ENCODE results near the gene F13A1. TPM values are rescaled to one million over a fixed set of nuclear protein-coding genes. Genes with fewer than 3 reads are reported as not detected.

Gene F13A1
- not detected in 2 replicates for total RNA-seq (ENCODE audit: low replicate concordance)

DNA sequence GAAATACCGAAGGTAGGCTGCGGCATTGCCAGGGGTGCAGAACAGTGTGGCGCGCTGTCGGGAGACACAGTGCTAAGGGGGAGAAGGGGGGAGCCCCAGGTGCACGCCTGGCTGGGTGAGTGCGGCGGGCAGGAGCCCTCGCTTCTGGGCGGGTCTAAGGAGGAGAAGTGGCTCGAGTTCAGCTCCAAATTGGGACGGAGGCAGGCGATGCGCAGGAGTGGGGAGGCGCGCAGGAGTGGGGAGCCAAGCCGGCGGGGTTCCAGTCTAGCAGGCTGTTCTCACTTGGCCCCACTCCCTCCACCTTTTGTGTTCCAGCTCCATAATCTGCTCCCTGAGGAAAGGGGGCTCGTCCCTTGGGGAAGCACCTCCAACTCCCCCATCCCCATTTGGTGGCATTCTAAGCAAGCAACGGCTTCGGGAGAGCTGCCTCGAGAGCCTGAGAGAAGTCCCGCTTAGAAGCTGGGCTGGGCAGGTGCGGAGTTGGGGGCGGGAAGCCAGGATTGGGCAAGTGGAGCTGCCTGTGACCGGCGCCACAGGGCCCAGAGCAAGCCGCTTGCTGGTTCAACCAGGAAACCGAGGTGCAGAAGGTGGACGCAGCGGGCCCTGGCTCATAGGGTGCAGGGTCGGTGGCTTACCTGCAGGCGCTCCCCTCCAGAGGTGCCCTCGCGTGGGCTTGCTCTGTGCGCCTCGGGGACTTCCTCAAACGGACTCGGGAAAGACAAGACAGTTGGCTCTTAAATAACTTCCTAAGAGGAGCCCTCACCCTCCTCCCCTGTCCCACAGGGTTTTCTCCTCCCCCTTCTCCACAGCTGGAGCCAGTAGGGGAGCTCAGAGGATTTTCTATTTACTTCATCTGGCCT, at the start of gene F13A1:
F13A1 (minus strand) TSS at position 711 of the 860 bp plus-strand sequence. CDS start 1,998 bp downstream, outside the sequence.
- TF ChIP-seq, protein P1, sequence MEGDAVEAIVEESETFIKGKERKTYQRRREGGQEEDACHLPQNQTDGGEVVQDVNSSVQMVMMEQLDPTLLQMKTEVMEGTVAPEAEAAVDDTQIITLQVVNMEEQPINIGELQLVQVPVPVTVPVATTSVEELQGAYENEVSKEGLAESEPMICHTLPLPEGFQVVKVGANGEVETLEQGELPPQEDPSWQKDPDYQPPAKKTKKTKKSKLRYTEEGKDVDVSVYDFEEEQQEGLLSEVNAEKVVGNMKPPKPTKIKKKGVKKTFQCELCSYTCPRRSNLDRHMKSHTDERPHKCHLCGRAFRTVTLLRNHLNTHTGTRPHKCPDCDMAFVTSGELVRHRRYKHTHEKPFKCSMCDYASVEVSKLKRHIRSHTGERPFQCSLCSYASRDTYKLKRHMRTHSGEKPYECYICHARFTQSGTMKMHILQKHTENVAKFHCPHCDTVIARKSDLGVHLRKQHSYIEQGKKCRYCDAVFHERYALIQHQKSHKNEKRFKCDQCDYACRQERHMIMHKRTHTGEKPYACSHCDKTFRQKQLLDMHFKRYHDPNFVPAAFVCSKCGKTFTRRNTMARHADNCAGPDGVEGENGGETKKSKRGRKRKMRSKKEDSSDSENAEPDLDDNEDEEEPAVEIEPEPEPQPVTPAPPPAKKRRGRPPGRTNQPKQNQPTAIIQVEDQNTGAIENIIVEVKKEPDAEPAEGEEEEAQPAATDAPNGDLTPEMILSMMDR (IDR thresholded peaks at IDR 0.05; ENCODE audit: insufficient read depth, low read length) = no peak
- no peak within 1 kb of the TSS for H3K4me3 ChIP-seq (ENCODE audit: low read depth, low read length)
- no peak for DNase-seq (ENCODE audit: low read depth)

- DNase-seq (ENCODE audit: low read depth) = no peak
- no peak overlapping the region for H3K4me3 ChIP-seq (ENCODE audit: low read depth, low read length)
- TF ChIP-seq, protein P1 (IDR thresholded peaks at IDR 0.05; ENCODE audit: insufficient read depth, low read length) = no peak
Measured at GRCh38 chr6:6368684-6369052, 48.2 kb upstream of the F13A1 start.

DNA sequence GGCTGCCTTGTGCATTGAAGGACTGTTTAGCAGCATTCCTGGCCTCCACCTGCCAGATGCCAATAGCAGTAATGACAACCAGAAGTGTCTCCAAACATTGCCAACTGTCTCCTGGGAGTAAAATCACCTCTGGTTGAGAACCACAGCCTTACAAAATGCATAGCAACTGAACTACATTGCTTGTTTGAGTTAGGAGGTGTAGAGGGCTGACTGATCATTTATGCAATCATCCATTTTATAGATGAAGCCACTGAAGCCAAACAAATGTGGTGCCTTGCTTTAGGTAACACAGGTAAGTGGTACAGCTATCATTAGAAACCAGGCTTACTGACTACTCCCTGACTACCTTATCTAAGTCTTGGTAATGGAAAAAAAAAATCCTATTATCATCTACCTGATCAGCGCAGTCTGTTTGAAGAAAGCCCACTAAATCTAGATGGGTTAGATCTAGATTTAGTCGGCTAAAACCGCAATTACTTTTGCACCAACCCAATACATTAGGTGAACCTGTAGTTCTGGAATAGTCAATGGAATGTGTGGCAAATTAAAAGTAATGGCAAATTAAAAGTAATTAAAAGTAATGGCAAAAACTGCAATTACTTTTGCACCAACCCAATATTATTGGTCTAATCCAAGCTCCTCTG, 47.7 kb upstream of the F13A1 start:
- H3K4me3 ChIP-seq (ENCODE audit: low read depth, low read length) = no peak overlapping the region
- DNase-seq (ENCODE audit: low read depth) = no peak
- TF ChIP-seq, protein P1 (IDR thresholded peaks at IDR 0.05; ENCODE audit: insufficient read depth, low read length) = no peak

DNA sequence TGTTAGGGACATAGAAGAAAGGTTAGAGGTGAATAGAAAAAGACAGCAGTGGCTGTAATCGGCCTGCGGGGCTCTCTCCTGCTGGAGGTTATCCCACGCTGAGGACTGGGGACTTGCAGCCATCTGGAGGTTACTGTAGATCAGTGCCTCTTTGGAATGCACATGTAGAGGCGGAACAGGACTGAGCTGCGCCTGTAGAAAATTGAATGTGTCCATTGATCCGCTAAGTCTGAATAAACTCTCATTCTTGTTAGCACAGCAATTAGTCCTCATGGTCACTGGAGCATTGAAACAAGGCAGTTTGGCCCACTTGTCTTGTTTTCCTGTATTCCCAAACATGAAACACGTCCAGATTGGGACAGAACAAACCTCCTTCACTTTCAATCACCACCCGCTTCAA, 46.3 kb upstream of the F13A1 start:
- TF ChIP-seq, protein P1 (IDR thresholded peaks at IDR 0.05; ENCODE audit: insufficient read depth, low read length) = no peak
- no peak for DNase-seq (ENCODE audit: low read depth)
- H3K4me3 ChIP-seq (ENCODE audit: low read depth, low read length) = no peak overlapping the region

GRCh38 chr6:6365242-6365641, 44.8 kb upstream of the F13A1 start:
- DNase-seq (ENCODE audit: low read depth) = no peak
- TF ChIP-seq, protein P1 (IDR thresholded peaks at IDR 0.05; ENCODE audit: insufficient read depth, low read length) = no peak

GRCh38 chr6:6362056-6362840, 41.8 kb upstream of the F13A1 start:
- H3K4me3 ChIP-seq (ENCODE audit: low read depth, low read length) = no peak overlapping the region
- TF ChIP-seq, protein P1 (IDR thresholded peaks at IDR 0.05; ENCODE audit: insufficient read depth, low read length) = no peak
- no peak for DNase-seq (ENCODE audit: low read depth)

More at GRCh38 chr6:6365242-6365641, 44.8 kb upstream of the F13A1 start:
- H3K4me3 ChIP-seq (ENCODE audit: low read depth, low read length) = no peak overlapping the region

All from fibroblast of the aortic adventitia (primary cell).